Transverse colon (tissue), 4 donors: Measurements from ENCODE around the gene ARHGEF16. TPM values are rescaled to one million over a fixed set of nuclear protein-coding genes. Genes with fewer than 3 reads are reported as not detected.
A peak's percentile ranks its signal among the peaks of the same experiment; 100 is the strongest.

Source experiments
- DNase-seq: peaks from one replicate; pipeline ENCODE4 v3.0.0-alpha.2; 2019
- H3K27ac ChIP-seq, 4 donors: fragments of 200-600 bp; sonication (generic); 2 replicates each; pipeline ENCODE4 v1.5.1; 2016 to 2018; ENCODE audit warnings: inconsistent platforms in 4 of 4
- H3K27me3 ChIP-seq: fragments of 200-600 bp; sonication (generic); 2 replicates; pipeline ENCODE4 v1.5.1; 2017; ENCODE audit warnings: inconsistent platforms
- H3K36me3 ChIP-seq, 4 donors: fragments of 200-600 bp; sonication (generic); 2 replicates each; pipeline ENCODE4 v1.5.1; 2017 to 2019; ENCODE audit warnings: inconsistent platforms in 4 of 4
- H3K4me1 ChIP-seq, 4 donors: fragments of 200-600 bp; sonication (generic); 2 replicates each; pipeline ENCODE4 v1.5.1; 2017 to 2020; ENCODE audit warnings: inconsistent platforms in 4 of 4
- H3K4me3 ChIP-seq, 4 donors: fragments of 200-600 bp; sonication (generic); 1 replicate in 1 of 4; 2 replicates in 3 of 4; pipeline versions ENCODE4 v1.5.1 to v1.6.1; 2017 to 2019; ENCODE audit warnings: inconsistent platforms in 4 of 4
- H3K9me3 ChIP-seq, 2 donors: fragments of 200-600 bp; sonication (generic); 2 replicates each; pipeline ENCODE4 v1.5.1; 2017 to 2019; ENCODE audit warnings: inconsistent platforms in 2 of 2
- EP300 ChIP-seq: sonication (generic); formaldehyde crosslinking; IDR thresholded peaks from one replicate; pipeline ENCODE4 v1.6.1; 2017; ENCODE audit warnings: antibody characterized with exemption, low read depth
- WGBS, 2 donors: methylation state at CpG; one replicate each; pipeline ENCODE4 v1.1.5; 2018; ENCODE audit warnings: low coverage in 1 of 2; 5-methylcytosine and 5-hydroxymethylcytosine counted together
- in situ Hi-C, 4 donors: fragments of 200-750 bp; cut with MboI; loops; one replicate each; pipeline versions ENCODE4 v1.15.0 to v1.15.1; 2017; ENCODE audit warnings: low sequenced_read_pairs in 3 of 4, low pct_ligation_motif_present in 1 of 4, low pct_unique_long_range_greater_than_20kb in 1 of 4
- intact Hi-C: fragments of 100-400 bp; cut with DNase I; formaldehyde crosslinking; loops from one replicate; pipeline ENCODE4 v1.15.1; 2023; ENCODE audit warnings: low total_unique reads
- total RNA-seq, 4 donors: library from RNA; depleted of rRNA; stranded (reverse); fragments of >200 nt; gene quantifications; one replicate each; pipeline ENCODE4 v1.1.0, GENCODE V29; 2016
- TF ChIP-seq, protein P1 (sequence below), 5 experiments: fragments of 200-600 bp in 3 of 5; fragments of 450-650 bp in 2 of 5; sonication (generic) in 3 of 5; IDR thresholded peaks; 1 replicate in 2 of 5; 2 replicates in 3 of 5; pipeline ENCODE4 v1.5.1; 2016 to 2017; ENCODE audit warnings: antibody characterized with exemption in 5 of 5, inconsistent platforms in 3 of 5, mild to moderate bottlenecking in 2 of 5, moderate library complexity in 1 of 5

The ARHGEF16 gene
- total RNA-seq, 4 donors from 2014 or later = 104 to 240 (median 145) TPM

- Histone ChIP-seq H3K4me1 (peaks cover 8 to 27% (median 17%) of the 10 kb centered on the region in 4 donors), H3K27me3 (peaks cover 3% of the 10 kb centered on the region), H3K36me3 (no peaks in the 10 kb centered on the region), H3K9me3 (no peaks in the 10 kb centered on the region), H3K27ac (peak overlapping the region; percentile 74 to 81 (median 78)), H3K4me3 (peak overlapping the region; percentile 45 to 63 (median 54))
- WGBS, 2 donors = 33% methylated on average over 32 of the region's 32 CpGs; no CpG with 5 or more reads in 1 of the 2 donors
- intact Hi-C loops = no loop called here
- in situ Hi-C loops = no loop called here
- DNase-seq = peak; percentile 17
- TF ChIP-seq, protein P1, sequence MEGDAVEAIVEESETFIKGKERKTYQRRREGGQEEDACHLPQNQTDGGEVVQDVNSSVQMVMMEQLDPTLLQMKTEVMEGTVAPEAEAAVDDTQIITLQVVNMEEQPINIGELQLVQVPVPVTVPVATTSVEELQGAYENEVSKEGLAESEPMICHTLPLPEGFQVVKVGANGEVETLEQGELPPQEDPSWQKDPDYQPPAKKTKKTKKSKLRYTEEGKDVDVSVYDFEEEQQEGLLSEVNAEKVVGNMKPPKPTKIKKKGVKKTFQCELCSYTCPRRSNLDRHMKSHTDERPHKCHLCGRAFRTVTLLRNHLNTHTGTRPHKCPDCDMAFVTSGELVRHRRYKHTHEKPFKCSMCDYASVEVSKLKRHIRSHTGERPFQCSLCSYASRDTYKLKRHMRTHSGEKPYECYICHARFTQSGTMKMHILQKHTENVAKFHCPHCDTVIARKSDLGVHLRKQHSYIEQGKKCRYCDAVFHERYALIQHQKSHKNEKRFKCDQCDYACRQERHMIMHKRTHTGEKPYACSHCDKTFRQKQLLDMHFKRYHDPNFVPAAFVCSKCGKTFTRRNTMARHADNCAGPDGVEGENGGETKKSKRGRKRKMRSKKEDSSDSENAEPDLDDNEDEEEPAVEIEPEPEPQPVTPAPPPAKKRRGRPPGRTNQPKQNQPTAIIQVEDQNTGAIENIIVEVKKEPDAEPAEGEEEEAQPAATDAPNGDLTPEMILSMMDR (IDR thresholded peaks at IDR 0.05) = peak in 1 of 5 experiments; percentile 13
- no peak for TF ChIP-seq EP300
These were observed 75.8 kb downstream of the ARHGEF16 start for GRCh38 chr1:3530086-3530925.

Other genes starting within 250 kb of the ARHGEF16 start
- 10 to 100 TPM in 2 of 4 donors, 1 to 10 TPM in 2; 4.1 to 27.1 (median 11.4) TPM for gene MEGF6, start 156.8 kb downstream of the ARHGEF16 start, total RNA-seq
- gene TPRG1L, start 170.3 kb downstream of the ARHGEF16 start, total RNA-seq = 10 to 100 TPM; 24.5 to 86.8 (median 56.0) TPM
- gene WRAP73, start 195.4 kb downstream of the ARHGEF16 start, total RNA-seq = 10 to 100 TPM; 19.7 to 30.4 (median 25.5) TPM
- under 1 TPM in 2 of 4 donors, not detected in 2; 0.20 to 0.32 TPM for gene TP73, start 197.9 kb downstream of the ARHGEF16 start, total RNA-seq